ENCODE results near the gene AOPEP. TPM values are rescaled to one million over a fixed set of nuclear protein-coding genes. Genes with fewer than 3 reads are reported as not detected.

The AOPEP gene
- total RNA-seq, 1 donor from 2014 or later: 213 TPM

DNA sequence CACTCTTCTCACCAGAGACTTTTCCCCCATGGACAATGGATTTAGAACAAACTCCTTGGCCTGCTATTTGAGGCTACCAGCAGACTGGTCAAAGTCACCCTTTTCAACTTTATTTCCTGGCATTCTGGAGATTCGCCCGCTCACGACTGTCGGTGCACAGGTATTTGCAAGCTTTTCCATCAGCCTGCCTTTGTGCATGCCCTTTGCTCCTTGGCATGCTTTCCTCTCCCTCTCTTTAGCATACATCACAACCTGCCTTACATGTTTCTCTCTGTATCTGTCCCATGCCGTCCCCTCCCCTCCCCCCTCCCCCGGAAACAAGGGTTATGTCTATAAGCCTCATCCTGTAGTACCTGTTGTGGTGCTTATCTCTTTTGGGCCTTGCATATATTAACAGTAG, 257.1 kb downstream of the AOPEP start:
- no peak for DNase-seq (ENCODE audit: low read depth)

DNA sequence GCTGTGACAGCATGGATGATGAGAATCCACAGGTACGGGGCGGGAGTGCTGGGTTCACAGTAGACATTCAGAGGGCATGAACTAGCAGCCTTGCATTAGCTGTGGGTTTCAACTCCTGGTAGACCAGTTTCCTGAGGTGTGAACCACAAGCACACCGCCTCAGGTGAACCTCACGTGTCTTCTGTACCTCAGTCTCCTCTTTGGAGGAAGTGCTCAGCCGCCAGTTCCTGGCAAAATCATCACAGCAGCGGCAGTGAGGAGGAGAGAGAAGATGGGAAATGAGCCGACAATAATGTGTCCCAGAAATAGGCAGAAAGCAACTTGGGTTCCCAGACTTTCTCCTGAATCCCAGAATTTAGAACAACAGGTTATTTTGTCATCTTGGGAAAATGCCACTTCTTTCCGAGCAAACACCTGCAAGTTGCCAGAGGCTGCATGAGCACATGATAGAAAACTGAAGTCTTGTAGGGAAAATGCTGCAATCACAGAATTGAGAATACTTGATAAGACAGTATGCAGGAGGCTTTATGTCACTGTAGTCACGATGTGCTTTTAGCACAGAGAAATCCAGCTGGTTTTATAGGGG, 258.5 kb downstream of the AOPEP start:
- DNase-seq (ENCODE audit: low read depth): no peak

DNA sequence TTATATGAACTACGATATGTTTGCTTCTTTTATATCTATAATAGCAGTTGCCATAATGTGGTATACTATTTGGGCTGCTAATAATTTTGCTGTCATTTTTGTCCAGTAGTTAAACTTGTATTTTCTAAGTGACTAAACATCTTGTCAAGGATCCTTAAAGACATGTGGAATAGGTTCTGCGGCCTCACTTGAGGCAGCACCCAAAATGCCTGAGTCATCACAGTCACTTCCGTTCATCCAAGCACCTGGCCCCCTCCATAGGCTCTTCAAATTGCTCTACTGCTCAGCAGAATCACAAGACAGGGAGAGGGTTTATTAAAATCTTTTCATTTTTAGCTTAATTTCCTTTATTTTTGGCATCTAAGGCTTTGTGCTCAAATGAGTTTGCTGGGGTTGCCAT, 259.1 kb downstream of the AOPEP start:
- no peak for DNase-seq (ENCODE audit: low read depth)

DNA sequence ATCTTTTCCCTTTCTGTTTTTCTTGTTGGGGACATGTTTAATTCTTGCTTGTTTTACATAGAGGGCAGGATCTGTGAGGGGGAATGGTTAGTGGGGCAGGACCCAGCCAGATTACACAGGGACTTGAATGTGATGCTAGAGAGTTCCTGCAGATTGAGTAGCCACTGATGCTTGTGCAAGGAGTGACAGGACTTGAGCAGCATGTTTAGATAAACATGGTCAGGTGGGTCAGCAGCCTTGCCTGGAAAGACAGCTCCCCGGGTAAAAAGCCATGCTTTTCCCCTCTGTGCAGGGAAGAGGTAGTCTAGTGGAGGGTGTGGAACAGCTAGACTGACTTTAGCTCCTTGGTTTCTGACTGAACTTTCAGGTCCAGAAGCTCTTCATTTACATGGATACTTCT, 261.2 kb downstream of the AOPEP start:
- DNase-seq (ENCODE audit: low read depth): no peak

DNA sequence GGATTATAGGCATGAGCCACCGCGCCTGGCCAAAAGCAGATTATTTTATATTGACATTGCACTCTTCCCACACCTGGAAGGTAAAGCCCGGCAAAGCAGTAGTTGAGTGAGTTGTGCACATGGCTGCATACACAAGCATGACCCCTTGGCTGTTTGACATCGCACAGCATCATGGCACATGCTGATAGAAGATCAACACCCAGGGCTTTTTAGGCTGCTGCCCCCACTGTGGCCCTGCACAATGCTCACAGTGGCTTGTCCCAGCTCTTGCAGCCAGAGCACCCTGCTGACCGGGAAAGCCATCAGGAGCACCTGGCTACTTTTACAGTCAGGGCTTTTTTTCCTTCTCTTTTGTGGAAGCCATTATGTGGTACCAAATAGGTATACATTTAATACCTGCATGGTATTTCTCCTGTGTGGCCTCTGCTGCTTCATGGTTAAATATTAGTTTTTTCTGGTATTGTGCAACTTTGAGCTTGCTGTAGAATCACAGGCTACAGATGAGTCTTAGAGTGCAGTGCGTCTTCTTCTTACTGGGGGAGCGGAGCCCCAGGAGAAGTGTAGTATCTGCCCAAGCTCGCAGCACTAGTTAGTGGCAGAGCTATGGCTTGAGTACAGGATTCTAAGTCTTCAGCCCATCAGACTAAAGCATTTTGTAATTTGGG, 264.5 kb downstream of the AOPEP start:
- DNase-seq (ENCODE audit: low read depth): no peak

DNA sequence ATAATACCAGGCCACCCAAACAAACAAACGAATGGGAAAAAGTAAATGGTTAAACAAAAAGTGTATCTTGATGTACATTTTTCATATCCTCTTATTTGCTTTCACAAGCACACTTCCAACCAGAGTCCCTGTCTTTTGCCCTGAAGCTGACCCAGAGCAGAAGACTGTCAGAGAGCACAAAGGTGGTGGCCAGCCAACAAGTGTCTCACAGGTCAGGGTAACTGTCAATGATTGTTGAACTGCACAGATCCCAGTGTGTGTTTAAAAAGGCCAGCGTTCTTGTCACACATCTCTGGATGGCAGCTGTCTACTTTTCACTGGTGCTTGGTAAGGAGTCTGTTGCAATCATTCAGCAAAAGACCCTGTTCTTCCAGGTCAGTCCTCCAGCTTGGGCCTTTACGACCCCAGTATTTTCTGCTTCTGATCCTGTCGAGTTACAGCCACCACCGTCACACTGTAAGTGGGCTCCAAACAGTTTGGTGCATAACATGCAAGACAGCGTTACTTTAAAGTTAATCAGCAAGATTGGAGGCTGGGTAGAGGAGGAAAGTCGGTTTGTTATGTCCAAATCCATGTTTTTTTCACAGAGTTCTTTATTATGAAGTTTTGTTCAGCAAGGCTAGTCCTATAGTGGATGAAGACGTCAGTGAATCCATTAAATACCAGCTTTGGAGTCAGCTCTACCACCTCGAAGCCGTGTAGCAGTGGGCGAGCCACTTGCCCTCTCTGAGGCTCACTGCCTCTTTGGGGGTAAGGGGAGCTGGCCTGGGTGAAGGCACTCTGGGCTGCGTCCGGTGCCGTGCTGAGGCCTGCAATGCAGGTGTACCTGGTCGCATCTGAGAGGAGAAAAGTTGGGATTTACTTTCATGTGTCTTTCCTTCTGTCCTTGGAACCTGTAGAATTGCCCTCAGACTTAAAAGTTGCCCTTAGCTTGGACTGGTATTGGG, 265.7 kb downstream of the AOPEP start:
- DNase-seq (ENCODE audit: low read depth): no peak

DNA sequence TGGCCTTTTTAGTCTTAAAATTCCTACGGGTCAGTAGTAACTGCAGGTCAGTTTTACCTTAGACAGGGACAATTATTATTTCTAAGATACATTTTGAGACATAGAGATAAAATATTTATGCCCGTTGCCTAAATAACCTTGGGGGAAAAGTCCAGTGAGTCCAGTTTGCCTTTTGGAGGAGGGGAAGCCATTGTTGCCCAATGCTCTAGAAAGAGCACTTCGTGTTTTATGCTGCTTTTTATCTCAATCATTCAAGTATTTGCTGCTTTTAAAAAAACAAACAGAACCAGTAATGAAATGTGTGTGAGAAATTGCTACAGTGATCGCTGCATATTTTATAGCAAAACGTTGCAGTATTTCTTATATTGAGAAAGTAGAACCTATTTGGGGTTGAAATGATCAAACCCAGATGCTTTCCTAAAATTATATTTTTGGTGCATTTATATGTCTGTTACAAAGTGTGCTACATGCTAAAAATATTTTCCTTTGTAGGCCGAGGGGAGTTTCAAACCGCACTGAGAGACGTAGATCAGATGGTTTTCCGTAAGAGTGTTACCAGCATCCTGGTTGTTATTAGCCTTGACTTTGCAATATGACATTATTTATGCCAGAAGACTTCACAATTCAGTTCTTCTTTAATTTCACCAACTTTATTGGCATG, 266.8 kb downstream of the AOPEP start:
- DNase-seq (ENCODE audit: low read depth): no peak

DNA sequence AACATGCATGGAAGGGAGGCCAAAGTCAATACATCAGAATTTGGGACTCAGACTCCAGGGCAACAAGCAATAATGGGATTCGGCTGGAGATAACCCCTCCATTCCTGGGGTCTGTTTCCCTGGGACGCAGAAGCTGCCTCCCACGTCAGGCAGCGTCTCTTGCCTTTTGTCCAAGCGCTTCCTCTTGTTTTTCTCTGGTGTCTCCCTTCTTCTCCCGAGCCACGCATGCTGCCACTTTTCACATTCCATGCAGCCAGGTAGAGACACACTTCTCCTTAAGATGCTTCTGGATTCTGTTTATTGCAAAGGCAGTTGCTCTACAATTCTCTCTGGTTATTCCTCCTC, 267.3 kb downstream of the AOPEP start:
- DNase-seq (ENCODE audit: low read depth): no peak

DNA sequence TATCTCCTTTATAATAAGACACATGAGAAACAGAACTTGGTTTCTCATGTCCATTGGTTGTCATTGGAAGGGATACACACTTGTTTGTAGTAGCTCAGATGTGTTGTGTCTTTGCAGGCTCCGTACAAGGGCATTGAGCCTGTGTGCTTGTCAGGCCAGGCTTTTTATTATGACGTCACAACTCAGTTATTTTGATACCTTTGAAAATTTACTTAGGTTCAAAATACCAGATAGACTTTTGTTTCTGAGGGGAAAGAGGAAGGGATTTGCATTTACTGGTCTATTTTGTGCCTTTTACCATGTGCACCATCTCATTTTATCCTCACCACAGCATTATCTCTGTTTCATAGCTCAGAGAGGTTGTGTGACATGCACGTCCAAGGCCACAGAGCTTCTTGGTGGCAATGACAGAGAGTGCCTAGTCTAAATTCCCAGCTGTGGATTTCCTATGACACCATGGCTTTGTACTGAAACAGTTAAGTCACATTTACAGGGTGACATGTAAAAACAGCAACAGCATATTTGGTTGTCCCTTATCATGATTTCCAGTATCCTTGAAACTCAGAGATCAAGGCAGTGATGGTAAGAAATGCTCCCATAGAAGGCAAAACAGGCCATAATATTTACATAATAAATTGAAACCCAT, 268.7 kb downstream of the AOPEP start:
- DNase-seq (ENCODE audit: low read depth): peak; percentile 49

DNA sequence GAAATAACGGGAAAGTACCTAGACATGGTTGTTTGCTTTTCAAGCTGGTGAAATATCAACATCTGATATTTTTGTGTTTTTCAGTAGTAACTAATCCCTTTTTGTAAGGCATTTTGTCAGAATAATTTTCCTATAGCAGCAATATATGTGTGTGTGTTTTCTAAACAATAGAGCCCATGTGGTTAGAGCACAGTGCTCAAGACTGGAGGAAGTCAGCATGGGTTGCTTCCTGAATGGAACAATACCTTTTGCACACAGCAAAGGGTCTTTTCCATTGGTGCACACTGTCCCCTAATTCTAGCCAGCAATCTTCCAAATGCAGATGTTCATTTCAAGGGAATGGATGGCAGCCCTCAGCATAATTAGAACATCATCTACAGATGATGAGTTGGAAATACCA, 270.1 kb downstream of the AOPEP start:
- DNase-seq (ENCODE audit: low read depth): no peak

DNA sequence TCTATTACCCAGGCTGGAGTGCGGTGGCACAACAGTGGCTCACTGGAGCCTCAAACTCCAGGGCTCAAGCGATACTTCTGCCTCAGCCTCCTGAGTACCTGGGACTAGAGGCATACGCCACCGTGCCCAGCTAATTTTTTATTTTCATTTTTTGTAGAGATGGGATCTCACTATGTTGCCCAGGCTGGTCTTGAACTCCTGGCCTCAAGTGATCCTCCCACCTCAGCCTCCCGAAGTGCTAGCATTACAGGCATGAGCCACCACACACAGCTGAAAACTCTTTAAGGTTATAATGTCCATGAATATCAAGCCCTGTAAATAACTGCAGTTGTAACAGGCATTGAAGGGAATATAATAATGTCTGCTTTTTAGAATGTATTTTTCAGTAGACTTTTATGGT, 271.2 kb downstream of the AOPEP start:
- DNase-seq (ENCODE audit: low read depth): no peak

DNA sequence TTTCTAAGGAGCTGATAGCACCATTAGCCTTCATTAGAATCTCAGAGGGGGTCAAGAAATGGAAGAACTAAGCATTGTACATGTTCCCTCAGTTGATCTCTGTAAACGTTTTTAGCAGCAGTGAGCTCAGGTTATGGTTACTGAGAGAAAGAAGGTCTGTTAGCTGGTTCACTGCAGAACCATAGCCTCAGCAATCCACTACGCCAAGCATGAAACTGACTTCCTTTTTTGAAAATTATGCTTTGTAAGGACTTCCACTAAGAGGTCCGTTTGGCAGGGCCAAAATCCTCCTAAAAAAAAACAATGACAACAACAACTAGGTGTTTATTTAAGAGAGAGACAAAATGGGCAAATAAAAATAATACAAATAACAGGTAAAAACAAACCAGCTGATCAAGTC, 273.3 kb downstream of the AOPEP start:
- DNase-seq (ENCODE audit: low read depth): no peak

DNA sequence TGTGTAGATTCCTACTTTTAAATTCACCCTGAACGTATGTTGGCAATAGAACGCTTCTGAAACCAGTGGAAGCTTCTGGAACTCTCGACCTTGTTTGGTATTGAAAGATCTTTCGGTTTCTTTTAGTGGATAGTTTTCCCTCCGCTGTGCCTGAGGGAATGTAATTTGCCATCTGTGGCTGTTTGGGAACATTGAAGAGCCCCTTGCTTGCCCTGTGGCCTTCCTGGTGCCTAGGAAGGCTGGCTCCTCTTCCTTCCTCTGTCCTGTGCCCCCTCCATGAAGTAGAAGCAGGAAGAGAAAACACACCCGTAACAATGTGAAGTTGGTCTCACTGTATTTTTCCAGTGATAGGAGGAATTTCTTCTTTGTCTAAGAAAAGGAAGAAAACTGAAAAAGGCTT, 274.3 kb downstream of the AOPEP start:
- DNase-seq (ENCODE audit: low read depth): no peak

DNA sequence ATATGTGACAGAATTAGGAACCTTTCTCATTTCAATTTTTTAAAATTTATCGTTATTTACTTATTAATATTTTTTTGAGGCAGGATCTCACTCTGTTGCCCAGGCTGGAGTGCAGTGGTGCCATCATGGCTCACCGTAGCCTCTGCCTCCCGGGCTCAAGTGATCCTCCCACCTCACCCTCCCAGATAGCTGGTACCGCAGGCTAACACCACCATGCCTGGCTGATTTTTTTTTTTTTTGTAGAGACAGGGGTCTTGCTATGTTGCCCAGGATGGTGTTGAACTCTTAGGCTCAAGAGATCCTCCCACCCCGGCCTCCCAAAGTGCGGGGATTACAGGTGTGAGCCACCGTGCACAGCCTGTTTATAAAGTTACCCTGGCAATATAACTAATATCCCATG, 275.2 kb downstream of the AOPEP start:
- DNase-seq (ENCODE audit: low read depth): no peak

DNA sequence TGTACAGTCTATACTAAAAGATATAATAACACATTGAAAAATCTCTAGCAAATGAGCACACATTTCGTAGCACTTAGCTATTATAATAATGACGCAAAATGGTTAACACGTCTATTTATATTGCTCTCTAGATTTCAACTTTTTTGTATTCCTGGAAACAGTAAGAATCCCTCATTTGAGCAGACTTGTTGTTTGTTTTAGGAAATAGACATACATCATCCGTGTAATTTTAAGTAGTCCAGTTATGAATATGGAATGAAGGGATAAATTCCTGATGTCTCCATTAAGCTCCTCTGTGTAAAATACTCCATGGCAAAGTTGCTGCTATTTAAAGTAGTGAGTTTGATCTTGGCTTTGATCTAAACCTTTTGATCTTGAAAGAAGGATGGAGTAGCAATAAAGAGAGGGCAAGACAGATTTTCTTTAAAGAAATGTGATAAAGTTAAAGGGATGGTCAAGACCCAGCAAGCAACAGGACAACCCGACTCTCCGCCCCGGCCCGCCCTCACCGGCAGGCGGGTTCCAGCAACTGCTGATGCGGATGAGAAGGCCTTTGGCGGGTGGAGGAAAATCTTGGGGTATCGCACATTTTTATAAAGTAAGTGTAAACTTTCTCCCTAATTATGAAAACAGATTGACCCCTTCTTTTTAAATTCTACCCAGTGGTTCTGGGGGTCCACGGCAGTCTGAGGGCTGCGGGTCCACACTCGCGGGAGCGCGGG, 277.4 kb downstream of the AOPEP start:
- DNase-seq (ENCODE audit: low read depth): peak; percentile 74

DNA sequence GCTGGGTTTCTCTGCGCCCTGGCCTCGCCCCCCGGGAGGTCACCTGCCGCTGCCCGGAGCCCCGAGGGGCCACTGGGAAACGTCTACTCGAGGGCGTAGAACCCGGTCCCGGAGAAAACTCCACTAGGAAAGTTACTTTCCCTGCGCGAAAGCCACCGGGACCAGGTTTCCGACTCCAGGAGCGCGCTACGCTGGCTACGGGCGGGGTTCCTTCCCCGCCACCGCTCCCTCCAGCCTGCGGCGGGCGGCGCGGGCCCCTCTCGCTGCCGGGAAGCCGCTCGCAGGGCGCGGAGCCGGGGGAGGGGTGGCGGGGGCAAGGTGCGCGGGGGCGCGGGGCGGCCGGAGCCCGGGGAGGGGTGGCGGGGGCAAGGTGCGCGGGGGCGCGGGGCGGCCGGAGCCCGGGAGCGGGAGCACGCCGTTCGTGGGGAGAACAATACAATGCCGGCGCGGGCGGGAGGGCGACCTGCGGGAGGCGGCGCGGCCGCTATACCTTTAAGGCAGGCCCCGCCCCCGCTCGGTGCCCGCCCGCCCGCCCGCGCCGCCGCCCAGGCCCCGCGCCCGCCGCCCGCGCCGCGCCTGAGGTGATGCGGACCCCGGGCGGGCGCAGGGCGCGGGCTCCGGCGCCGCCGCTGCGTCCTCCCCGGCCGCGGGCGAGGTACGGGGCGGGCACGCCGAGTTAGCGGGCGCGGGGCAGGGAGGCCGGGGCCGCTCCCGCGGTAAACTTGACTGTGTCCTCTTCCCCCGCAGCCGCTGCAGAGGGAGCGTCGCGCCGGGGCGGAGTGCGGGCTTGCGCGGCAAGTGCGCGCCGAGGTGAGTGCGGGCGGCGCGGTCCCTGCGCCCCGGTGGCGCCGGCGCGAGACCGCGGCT, 278.1 kb downstream of the AOPEP start:
- peak; percentile 64 for DNase-seq (ENCODE audit: low read depth)

DNA sequence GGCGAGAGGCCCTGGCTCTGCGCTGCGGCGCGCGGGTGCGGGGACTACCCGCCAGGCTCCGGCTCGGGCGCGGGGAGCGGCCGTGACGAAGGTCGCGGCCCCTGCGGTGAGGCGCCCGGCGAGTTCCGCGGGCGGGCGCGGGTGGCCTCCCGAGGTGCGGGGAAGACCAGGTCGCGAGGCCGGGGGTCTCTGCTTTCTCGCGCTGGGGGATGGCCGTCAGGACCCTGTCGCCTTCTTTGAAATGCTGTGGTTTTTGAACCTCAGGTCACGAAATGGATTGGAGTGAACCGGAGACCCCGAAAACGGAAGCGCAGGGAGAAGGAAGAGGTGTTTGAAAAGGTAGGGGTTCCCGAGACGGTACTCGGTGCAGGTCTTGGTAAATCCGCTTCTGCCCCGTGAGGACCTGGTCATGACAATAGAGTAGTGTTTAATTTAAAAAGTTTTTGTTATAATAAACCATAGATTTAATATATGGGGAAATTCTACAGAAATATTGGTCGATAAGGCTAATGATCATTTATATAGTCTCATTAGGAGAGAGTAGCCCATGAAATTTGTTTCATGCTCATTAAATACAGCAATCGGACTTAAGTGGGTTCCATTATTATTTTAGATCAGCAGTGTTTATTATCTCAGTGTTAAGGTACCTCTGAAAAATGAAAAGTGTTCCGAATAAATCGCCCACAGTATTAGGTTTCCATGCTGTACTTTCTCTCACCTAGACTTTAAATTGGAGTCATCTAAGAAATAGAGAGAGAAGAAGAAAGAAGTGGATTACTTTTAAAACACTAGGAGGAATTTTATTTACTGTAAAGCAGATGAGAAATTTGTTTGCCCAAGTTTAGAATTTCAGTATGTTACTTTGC, 279.0 kb downstream of the AOPEP start:
- no peak for DNase-seq (ENCODE audit: low read depth)

DNA sequence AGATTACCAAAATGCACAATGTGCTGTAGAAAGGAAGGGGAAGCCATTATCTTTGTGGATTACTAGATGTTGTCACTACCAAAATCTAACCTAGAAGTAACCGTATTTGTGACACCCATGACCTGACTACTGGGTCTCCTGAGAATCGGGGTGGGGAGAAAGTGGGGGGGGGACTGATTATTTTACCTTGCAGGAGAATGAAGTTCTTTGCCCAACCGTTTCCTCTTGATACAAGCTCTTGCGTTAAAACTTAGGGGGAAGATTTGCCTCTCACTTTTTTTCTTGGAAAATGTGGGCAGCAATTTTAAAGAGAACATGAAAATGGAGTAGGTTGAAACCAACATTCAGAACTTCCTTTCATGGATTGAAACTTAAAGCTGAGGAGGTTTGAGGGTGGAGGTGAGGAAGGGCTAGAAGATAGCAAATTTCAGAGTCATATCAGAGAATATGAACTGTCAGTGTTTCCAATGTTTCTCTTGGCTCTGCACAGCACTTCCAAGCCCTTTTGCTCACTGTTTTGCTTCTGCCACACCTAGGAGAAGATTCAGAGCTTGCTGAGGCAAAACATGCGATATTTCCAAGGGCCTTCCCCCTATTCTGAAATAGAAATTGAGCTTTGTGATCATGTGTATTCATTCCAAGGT, 280.8 kb downstream of the AOPEP start:
- peak; percentile 69 for DNase-seq (ENCODE audit: low read depth)
